GM12801 (cell line): ENCODE results near the gene EXOC4.

ENCODE experiments used
- CTCF ChIP-seq: IDR thresholded peaks from one replicate; pipeline ENCODE4 v1.5.1; 2011; ENCODE audit warnings: control low read depth; ENCODE audit not compliant: insufficient read length; ENCODE audit errors: extremely low read depth

The EXOC4 gene

DNA sequence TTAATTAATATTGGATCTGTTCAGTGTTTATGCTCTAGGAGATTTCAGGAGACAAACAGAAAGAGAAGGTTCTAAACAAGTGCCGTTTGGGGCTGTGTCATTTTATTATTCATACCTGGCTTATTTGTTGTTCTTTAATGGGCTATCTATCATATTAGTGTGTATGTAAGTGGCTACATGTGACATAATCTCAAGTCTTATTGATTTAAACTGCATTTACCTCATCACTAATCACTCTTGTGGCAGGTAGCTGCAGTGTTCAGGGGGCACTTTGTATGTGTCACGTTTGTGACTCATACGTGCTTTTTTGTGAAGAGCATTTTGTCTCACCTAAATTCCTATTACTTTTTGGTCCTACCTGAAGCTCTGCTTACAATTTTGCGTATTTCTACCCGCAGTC lies 95.4 kb downstream of the EXOC4 start:
- no peak for TF ChIP-seq CTCF

- no peak for TF ChIP-seq CTCF
Measured at GRCh38 chr7:133349101-133349500, 96.2 kb downstream of the EXOC4 start.

DNA sequence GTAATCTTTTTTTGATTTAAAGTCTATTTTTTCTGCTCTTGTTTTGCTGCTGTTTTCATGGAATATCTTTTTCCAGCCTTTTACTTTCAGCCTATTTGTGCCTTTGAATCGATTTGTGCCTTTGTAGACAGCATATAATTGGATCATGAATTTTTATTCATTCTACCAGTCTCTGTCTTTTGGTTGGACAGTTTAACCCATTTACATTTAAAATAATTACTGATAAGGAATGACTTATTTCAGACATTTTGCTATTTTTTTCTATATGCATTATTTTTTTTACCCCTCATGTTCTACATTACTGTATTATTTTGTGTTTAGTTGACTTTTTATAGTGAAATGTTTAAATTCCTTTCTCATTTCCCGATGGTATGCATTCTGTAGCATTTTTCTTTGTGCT lies 99.6 kb downstream of the EXOC4 start:
- no peak for TF ChIP-seq CTCF

DNA sequence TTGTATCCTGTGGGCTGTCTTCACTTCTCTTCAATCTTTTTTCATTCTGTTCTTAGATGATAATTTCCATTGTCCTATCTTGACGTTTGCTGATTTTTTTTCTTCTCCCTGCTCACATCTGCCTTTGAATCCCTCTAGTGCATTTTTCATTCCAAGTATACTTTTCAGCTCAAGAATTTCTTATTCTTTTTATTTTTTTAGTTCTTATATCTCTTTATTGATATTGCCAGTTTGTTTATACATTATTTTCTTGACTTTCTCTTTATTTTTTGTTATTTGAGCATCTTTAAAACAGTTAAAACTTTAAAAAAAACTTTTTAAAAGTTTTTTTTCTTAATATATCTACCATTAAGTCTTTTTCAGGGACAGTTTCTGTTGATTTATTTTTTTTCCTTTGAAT lies 100.9 kb downstream of the EXOC4 start:
- no peak for TF ChIP-seq CTCF

- no peak for TF ChIP-seq CTCF
Measured at GRCh38 chr7:133354546-133355324, 101.9 kb downstream of the EXOC4 start.

GRCh38 chr7:133355325-133355708 lies 102.4 kb downstream of the EXOC4 start:
- no peak for TF ChIP-seq CTCF

DNA sequence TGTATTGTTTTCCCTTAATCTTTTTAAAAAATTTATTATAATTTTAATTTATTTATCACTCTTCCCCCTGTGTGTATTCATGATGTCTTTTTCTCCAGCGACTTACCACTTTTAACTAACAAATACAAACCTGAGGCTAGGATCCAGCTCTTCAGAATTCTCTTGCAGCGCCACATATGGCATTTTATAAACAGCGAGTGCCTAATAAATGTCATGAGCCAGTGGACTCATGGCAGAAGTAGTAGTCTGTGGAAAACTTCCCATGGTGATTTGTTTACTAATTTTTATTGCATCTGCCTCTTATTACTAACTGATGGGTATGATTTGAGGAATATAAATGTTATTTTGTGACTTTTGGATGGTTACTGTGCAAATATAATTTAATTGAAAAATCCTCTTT lies 102.9 kb downstream of the EXOC4 start:
- no peak for TF ChIP-seq CTCF

- no peak for TF ChIP-seq CTCF
Measured at GRCh38 chr7:133358708-133359107, 105.8 kb downstream of the EXOC4 start.
